Esophagus muscularis mucosa (tissue), 3 donors: ENCODE measurements around the gene C5AR1.

Source experiments
- CTCF ChIP-seq, 3 experiments: fragments of 200-600 bp in 2 of 3; fragments of 450-650 bp in 1 of 3; sonication (generic) in 2 of 3; IDR thresholded peaks; one replicate each; pipeline ENCODE4 v1.5.1; 2017 to 2019; ENCODE audit warnings: antibody characterized with exemption in 3 of 3, mild to moderate bottlenecking in 2 of 3, moderate library complexity in 1 of 3
- POLR2A ChIP-seq: fragments of 450-650 bp; IDR thresholded peaks from one replicate; pipeline ENCODE4 v1.6.1; 2017; ENCODE audit warnings: antibody characterized with exemption, moderate library complexity, mild to moderate bottlenecking, low read depth

GRCh38 chr19:47371261-47371660, 61.6 kb downstream of the C5AR1 start:
- TF ChIP-seq CTCF (IDR thresholded peaks at IDR 0.05) (no peak), POLR2A (no peak)
